Esophagus (tissue), 2 donors: ENCODE results near the gene IL17RE. TPM values are rescaled to one million over a fixed set of nuclear protein-coding genes. Genes with fewer than 3 reads are reported as not detected.
A peak's percentile ranks its signal among the peaks of the same experiment; 100 is the strongest.
"Not testable (repeated sequence)": the region's sequence is repeated elsewhere in the genome, so short reads cannot be mapped to it uniquely, and the experiment has no call there.

Experiments used
- H3K27ac ChIP-seq, 2 donors: one replicate each; pipeline ENCODE4 v1.5.1; 2013; ENCODE audit warnings: low read depth in 2 of 2, mild to moderate bottlenecking in 2 of 2, inconsistent platforms in 1 of 2, low read length in 1 of 2, moderate library complexity in 1 of 2
- H3K27me3 ChIP-seq, 2 donors: one replicate each; pipeline ENCODE4 v1.6.1; 2013; ENCODE audit warnings: low read length in 2 of 2, control low read depth in 1 of 2, mild to moderate bottlenecking in 1 of 2; ENCODE audit not compliant: insufficient read depth in 2 of 2, control insufficient read depth in 1 of 2
- H3K36me3 ChIP-seq, 2 donors: one replicate each; pipeline ENCODE4 v1.6.1; 2013; ENCODE audit warnings: low read length in 1 of 2; ENCODE audit not compliant: control insufficient read depth in 2 of 2, insufficient read depth in 2 of 2
- H3K4me1 ChIP-seq, 2 donors: one replicate each; pipeline ENCODE4 v1.6.1; 2013; ENCODE audit warnings: low read length in 1 of 2; ENCODE audit not compliant: control insufficient read depth in 2 of 2, insufficient read depth in 2 of 2
- H3K4me3 ChIP-seq, 2 donors: one replicate each; pipeline ENCODE4 v1.5.1; 2013; ENCODE audit warnings: low read length in 2 of 2, mild to moderate bottlenecking in 2 of 2, low read depth in 1 of 2, moderate library complexity in 1 of 2
- H3K9me3 ChIP-seq, 2 donors: one replicate each; pipeline ENCODE4 v1.6.1; 2013; ENCODE audit warnings: mild to moderate bottlenecking in 2 of 2, low read depth in 1 of 2, low read length in 1 of 2, moderate library complexity in 1 of 2; ENCODE audit not compliant: control insufficient read depth in 2 of 2, insufficient read depth in 1 of 2
- WGBS, 2 donors: extraction: QIAGEN DNeasy Blood & Tissue Kit; methylation state at CpG; one replicate each; pipeline ENCODE4 v1.1.7; 2013; 5-methylcytosine and 5-hydroxymethylcytosine counted together
- polyA plus RNA-seq, 2 donors: library from polyadenylated mRNA; stranded (reverse); fragments of 200-250 nt; gene quantifications; one replicate each; pipeline ENCODE4 v1.2.3, GENCODE V29; 2013
- donor health status: healthy with polysubstance abuse.
- donor health status: Bipolar disorder and iron deficiency.

The IL17RE gene
- polyA plus RNA-seq, 2 donors: 9.2 to 24.9 TPM

DNA sequence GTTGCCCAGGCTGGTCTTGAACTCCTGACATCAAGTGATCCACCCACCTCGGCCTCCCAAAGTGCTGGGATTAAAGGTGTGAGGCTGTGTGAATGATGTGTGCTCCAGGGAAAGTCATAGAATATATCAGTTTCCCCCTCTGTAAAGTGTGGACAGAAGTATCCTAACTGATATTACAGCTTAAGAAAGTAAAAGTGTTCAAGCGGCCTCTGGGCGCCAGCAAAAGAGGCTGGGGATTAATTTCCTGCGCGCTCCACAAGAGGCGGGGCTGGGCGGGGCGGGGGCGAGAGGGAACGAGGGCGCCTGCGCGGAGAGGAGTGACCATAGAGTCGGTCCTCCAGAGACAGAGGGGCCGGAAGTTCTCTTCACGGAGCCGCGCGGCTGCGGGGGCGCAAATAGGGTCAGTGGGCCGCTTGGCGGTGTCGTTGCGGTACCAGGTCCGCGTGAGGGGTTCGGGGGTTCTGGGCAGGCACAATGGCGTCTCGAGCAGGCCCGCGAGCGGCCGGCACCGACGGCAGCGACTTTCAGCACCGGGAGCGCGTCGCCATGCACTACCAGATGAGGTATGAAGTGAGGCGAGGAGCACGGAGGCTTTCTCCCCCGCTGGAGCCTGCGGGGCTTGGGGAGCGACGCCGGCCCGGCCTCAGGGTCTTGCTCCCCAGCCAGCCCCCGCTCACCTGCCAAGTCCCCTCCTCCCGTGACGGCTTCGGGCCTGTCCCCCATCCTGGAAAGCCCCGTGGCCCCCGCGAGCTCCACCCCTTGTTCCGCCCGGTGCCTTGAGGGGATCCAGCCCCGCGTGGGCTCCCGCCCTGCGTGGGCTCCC is 12.2 kb upstream of the IL17RE start, which contains the start of gene JAGN1:
TSS of gene JAGN1 (plus strand) at position 362 of the 823 bp plus-strand sequence. CDS start at position 475, 113 bp downstream.
- Histone ChIP-seq H3K4me3 (peak within 1 kb of the TSS; percentile 75 to 90), H3K4me1 (peaks cover 3 to 5% of the 10 kb centered on the region in 2 donors), H3K9me3 (no peaks in the 10 kb centered on the region), H3K27me3 (no peaks in the 10 kb centered on the region), H3K27ac (peak within 1 kb of the TSS; percentile 90 to 94), H3K36me3 (peaks cover 5 to 7% of the 10 kb centered on the region in 2 donors)
- 0 to 1% methylated on average over 54 to 62 of the region's 62 CpGs for WGBS, 2 donors

DNA sequence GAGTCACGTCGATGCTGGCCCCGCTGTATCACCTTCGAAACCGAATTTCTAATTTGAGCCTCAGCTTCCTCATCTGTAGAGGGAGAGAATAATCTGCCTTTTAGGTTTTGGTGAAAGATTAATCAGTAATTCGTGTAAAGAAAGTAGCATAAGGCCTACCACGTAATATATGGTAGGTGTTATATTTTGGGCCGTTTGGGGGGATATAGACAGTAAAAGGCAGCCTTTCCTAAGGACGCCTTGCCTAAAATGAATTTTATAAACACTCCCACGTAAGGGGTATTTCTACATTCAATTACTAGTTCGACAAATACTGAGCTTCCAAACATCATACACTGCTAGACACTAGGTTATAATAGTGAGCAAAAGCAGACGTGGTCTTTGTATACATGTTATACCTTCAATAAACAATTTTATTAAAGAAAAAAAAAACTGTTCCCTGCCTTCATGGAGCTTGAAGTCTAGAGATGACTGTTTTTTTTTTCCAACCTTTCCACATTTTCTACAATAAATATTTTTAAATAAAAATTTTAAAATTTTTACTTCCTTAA is 11.5 kb upstream of the IL17RE start:
- WGBS, 2 donors: 7 to 8% methylated on average over 12 of the region's 12 CpGs
- peaks cover 3 to 5% of the 10 kb centered on the region in 2 donors for H3K4me1 ChIP-seq
- H3K9me3 ChIP-seq: no peaks in the 10 kb centered on the region
- H3K4me3 ChIP-seq: peak overlapping the region; percentile 75 to 90
- peaks cover 5 to 7% of the 10 kb centered on the region in 2 donors for H3K36me3 ChIP-seq
- no peaks in the 10 kb centered on the region for H3K27me3 ChIP-seq
- H3K27ac ChIP-seq: peak overlapping the region; percentile 90 to 94

DNA sequence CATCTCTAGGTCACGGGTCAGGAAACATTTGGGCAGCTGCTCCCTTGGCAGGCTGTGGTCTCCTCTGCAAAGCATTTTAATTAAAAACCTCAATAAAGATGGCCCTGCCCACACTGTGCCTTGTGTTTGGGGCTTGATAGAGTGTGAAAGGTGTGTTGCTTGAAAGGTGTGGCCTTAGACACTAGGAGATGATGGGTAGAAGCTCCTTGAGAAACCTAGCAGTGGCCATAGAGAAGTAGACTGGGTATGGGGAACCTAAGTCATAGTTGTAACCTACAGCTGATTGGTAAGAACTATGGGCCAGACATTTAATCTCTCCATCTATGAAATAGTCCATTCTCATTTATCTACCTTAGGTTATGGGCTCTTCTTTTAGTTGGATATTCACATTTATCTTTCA is 8.9 kb upstream of the IL17RE start:
- no peaks in the 10 kb centered on the region for H3K27me3 ChIP-seq
- no peak overlapping the region for H3K4me3 ChIP-seq
- H3K9me3 ChIP-seq: no peaks in the 10 kb centered on the region
- H3K27ac ChIP-seq: no peak overlapping the region
- H3K4me1 ChIP-seq: peaks cover 3 to 13% of the 10 kb centered on the region in 2 donors
- 78 to 86% methylated on average over 1 of the region's 1 CpG for WGBS, 2 donors
- peaks cover 5 to 7% of the 10 kb centered on the region in 2 donors for H3K36me3 ChIP-seq

- H3K27me3 ChIP-seq, H3K9me3 ChIP-seq, H3K36me3 ChIP-seq, H3K4me3 ChIP-seq, H3K27ac ChIP-seq: not testable (repeated sequence)
- 90 to 95% methylated on average over 3 of the region's 3 CpGs for WGBS, 2 donors
- peaks cover 3 to 15% of the 10 kb centered on the region in 2 donors for H3K4me1 ChIP-seq
These were observed 6.9 kb upstream of the IL17RE start for GRCh38 chr3:9895715-9896114.

DNA sequence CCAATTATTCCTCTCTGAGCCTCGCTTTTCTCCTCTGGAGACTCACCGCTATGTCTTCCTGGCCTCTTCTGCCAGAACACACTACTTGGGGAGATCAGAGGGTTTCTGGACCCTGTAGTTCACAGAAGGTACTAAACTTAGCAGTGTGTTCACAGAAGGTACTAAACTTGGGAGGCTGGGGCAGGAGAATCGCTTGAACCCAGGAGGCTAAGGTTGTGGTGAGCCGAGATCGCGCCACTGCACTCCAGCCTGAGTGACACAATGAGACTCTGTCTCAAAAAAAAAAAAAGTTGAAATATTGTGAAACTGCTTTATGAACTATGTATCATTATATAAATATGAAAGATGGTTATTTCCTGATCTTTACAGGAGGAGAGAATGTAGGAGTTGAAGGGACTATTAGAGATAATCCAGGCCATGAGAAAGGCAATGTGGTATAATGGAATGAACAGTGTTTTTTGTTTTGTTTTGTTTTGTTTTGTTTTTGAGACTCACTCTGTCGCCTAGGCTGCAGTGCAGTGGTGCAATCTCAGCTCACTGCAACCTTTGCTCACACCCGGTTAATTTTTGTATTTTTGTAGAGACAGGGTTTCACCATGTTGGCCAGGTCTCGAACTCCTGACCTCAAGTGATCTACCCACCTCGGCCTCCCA is 5.8 kb upstream of the IL17RE start:
- WGBS, 2 donors: 84 to 90% methylated on average over 10 of the region's 10 CpGs
- peaks cover 3 to 15% of the 10 kb centered on the region in 2 donors for H3K4me1 ChIP-seq
- not testable (repeated sequence) for H3K4me3 ChIP-seq, H3K36me3 ChIP-seq, H3K27me3 ChIP-seq, H3K9me3 ChIP-seq
- peak overlapping the region in 1 of 2 donors; percentile 60 for H3K27ac ChIP-seq

- H3K27me3 ChIP-seq: no peaks in the 10 kb centered on the region
- 50 to 54% methylated on average over 4 of the region's 4 CpGs for WGBS, 2 donors
- H3K9me3 ChIP-seq: no peaks in the 10 kb centered on the region
- peaks cover 3 to 17% of the 10 kb centered on the region in 2 donors for H3K4me1 ChIP-seq
- H3K27ac ChIP-seq: peak overlapping the region; percentile 47 to 60
- no peak overlapping the region for H3K4me3 ChIP-seq
- H3K36me3 ChIP-seq: peaks cover 5 to 7% of the 10 kb centered on the region in 2 donors
These were observed 5.0 kb upstream of the IL17RE start for GRCh38 chr3:9897408-9898372.

- H3K4me3 ChIP-seq: no peak overlapping the region
- no peaks in the 10 kb centered on the region for H3K27me3 ChIP-seq
- peak overlapping the region; percentile 24 to 47 for H3K27ac ChIP-seq
- H3K36me3 ChIP-seq: no peaks in the 10 kb centered on the region
- WGBS, 2 donors: 47 to 73% methylated on average over 8 of the region's 8 CpGs
- H3K9me3 ChIP-seq: no peaks in the 10 kb centered on the region
- peaks cover 0 to 14% of the 10 kb centered on the region in 2 donors for H3K4me1 ChIP-seq
These were observed 4.0 kb upstream of the IL17RE start for GRCh38 chr3:9898467-9899241.

- Histone ChIP-seq H3K4me1 (peaks cover 0 to 14% of the 10 kb centered on the region in 2 donors), H3K27ac (no peak overlapping the region), H3K36me3 (no peaks in the 10 kb centered on the region), H3K9me3 (no peaks in the 10 kb centered on the region), H3K4me3 (no peak overlapping the region), H3K27me3 (no peaks in the 10 kb centered on the region)
- 62 to 65% methylated on average over 3 of the region's 3 CpGs for WGBS, 2 donors
These were observed 3.3 kb upstream of the IL17RE start for GRCh38 chr3:9899289-9899791.
